ENCODE data around the gene ADH4. TPM values are rescaled to one million over a fixed set of nuclear protein-coding genes. Genes with fewer than 3 reads are reported as not detected.

The ADH4 gene
- total RNA-seq, 1 experiment from 2014 or later, result 0.11 TPM

DNA sequence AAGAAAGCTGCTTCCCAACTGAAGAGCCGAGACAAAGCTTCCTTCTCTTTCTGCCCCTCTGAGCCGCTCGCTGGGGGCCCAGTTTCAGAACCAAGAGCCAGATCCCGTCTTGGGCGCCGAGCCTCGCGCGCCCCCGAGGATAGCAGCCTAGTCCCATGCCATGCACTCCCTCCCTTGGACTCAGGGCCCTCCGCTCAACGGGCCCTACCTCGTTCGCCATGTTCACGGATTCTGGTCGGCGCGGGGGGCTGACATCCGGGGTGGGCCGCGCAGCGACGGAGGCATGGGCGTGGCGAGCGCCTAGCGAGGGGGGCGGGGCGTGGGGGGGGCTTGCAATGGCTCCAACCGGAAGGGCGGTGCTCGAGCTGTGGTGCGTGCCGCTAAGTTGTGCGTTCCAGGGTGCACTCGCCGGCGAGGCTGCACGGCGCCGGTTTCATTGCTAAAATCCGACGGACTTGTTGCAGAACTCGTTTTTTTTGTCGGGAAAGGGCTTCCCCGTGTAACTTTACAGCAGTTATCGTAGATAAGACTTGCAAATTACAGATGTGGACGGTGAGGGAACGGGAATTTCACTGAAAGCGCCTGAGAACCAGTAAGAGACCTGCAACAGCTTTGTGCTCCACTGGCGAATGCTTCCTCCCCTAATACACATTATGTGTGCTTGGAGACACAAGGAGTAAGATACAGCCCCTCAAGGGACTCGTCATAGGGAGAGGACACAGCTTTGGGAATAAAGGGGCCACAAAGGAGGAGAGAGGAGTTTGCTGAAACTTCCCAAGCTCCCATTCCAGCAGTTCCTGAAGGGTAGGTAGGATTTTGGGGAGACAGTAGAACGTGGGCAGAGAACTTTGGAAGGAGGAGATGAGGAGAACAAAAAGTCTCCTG, 55.4 kb downstream of the ADH4 start, which contains the start of gene ADH5 (continued):
- 0 out of 2 replicates have a peak, but pooled peaks have one; percentile 20 for TF ChIP-seq CREB1 (CRISPR knock-in tag; IDR thresholded peaks at IDR 0.05)
- TF ChIP-seq, protein P1, sequence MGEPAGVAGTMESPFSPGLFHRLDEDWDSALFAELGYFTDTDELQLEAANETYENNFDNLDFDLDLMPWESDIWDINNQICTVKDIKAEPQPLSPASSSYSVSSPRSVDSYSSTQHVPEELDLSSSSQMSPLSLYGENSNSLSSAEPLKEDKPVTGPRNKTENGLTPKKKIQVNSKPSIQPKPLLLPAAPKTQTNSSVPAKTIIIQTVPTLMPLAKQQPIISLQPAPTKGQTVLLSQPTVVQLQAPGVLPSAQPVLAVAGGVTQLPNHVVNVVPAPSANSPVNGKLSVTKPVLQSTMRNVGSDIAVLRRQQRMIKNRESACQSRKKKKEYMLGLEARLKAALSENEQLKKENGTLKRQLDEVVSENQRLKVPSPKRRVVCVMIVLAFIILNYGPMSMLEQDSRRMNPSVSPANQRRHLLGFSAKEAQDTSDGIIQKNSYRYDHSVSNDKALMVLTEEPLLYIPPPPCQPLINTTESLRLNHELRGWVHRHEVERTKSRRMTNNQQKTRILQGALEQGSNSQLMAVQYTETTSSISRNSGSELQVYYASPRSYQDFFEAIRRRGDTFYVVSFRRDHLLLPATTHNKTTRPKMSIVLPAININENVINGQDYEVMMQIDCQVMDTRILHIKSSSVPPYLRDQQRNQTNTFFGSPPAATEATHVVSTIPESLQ (CRISPR knock-in tag; IDR thresholded peaks at IDR 0.05), result no peak
- TF ChIP-seq, protein P2, sequence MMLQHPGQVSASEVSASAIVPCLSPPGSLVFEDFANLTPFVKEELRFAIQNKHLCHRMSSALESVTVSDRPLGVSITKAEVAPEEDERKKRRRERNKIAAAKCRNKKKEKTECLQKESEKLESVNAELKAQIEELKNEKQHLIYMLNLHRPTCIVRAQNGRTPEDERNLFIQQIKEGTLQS (CRISPR knock-in tag; conservative IDR thresholded peaks at IDR 0.05), result no peak
- peak; percentile 64; the same call in 1 of the 2 replicates for TF ChIP-seq CREM (CRISPR knock-in tag; IDR thresholded peaks at IDR 0.05)
- TF ChIP-seq, protein P3, sequence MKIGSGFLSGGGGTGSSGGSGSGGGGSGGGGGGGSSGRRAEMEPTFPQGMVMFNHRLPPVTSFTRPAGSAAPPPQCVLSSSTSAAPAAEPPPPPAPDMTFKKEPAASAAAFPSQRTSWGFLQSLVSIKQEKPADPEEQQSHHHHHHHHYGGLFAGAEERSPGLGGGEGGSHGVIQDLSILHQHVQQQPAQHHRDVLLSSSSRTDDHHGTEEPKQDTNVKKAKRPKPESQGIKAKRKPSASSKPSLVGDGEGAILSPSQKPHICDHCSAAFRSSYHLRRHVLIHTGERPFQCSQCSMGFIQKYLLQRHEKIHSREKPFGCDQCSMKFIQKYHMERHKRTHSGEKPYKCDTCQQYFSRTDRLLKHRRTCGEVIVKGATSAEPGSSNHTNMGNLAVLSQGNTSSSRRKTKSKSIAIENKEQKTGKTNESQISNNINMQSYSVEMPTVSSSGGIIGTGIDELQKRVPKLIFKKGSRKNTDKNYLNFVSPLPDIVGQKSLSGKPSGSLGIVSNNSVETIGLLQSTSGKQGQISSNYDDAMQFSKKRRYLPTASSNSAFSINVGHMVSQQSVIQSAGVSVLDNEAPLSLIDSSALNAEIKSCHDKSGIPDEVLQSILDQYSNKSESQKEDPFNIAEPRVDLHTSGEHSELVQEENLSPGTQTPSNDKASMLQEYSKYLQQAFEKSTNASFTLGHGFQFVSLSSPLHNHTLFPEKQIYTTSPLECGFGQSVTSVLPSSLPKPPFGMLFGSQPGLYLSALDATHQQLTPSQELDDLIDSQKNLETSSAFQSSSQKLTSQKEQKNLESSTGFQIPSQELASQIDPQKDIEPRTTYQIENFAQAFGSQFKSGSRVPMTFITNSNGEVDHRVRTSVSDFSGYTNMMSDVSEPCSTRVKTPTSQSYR (CRISPR knock-in tag; IDR thresholded peaks at IDR 0.05), result 0 out of 2 replicates have a peak, but pooled peaks have one; percentile 46
- peak; percentile 85 for TF ChIP-seq ESRRA (CRISPR knock-in tag; IDR thresholded peaks at IDR 0.05; ENCODE audit: borderline replicate concordance)
- TF ChIP-seq JUN (CRISPR knock-in tag; IDR thresholded peaks at IDR 0.05), result 0 out of 2 replicates have a peak, but pooled peaks have one; percentile 15
- peak; percentile 38; the same call in 1 of the 2 replicates for TF ChIP-seq ZNF423 (CRISPR knock-in tag; IDR thresholded peaks at IDR 0.05)
- TF ChIP-seq NFYB (CRISPR knock-in tag; conservative IDR thresholded peaks at IDR 0.05; ENCODE audit: low read depth), result 0 out of 2 replicates have a peak, but pooled peaks have one; percentile 4
- TF ChIP-seq, protein P4, sequence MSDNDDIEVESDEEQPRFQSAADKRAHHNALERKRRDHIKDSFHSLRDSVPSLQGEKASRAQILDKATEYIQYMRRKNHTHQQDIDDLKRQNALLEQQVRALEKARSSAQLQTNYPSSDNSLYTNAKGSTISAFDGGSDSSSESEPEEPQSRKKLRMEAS (CRISPR knock-in tag; IDR thresholded peaks at IDR 0.05), result peak; percentile 75
- TF ChIP-seq, protein P5, sequence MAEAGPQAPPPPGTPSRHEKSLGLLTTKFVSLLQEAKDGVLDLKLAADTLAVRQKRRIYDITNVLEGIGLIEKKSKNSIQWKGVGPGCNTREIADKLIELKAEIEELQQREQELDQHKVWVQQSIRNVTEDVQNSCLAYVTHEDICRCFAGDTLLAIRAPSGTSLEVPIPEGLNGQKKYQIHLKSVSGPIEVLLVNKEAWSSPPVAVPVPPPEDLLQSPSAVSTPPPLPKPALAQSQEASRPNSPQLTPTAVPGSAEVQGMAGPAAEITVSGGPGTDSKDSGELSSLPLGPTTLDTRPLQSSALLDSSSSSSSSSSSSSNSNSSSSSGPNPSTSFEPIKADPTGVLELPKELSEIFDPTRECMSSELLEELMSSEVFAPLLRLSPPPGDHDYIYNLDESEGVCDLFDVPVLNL (CRISPR knock-in tag; IDR thresholded peaks at IDR 0.05; ENCODE audit: borderline replicate concordance, low read depth), result no peak
- TF ChIP-seq, protein P6, sequence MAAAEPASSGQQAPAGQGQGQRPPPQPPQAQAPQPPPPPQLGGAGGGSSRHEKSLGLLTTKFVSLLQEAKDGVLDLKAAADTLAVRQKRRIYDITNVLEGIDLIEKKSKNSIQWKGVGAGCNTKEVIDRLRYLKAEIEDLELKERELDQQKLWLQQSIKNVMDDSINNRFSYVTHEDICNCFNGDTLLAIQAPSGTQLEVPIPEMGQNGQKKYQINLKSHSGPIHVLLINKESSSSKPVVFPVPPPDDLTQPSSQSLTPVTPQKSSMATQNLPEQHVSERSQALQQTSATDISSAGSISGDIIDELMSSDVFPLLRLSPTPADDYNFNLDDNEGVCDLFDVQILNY (CRISPR knock-in tag; IDR thresholded peaks at IDR 0.05), result peak; percentile 67; the same call in 1 of the 2 replicates
- TF ChIP-seq FOXP1 (CRISPR knock-in tag; IDR thresholded peaks at IDR 0.05; ENCODE audit: borderline replicate concordance), result peak; percentile 62
- TF ChIP-seq ZNF317 (CRISPR knock-in tag; IDR thresholded peaks at IDR 0.05; ENCODE audit: borderline replicate concordance, low read depth), result 0 out of 2 replicates have a peak, but pooled peaks have one; percentile 7
- peak; percentile 87 for TF ChIP-seq SP1 (CRISPR knock-in tag; conservative IDR thresholded peaks at IDR 0.05)
- TF ChIP-seq, protein P7, sequence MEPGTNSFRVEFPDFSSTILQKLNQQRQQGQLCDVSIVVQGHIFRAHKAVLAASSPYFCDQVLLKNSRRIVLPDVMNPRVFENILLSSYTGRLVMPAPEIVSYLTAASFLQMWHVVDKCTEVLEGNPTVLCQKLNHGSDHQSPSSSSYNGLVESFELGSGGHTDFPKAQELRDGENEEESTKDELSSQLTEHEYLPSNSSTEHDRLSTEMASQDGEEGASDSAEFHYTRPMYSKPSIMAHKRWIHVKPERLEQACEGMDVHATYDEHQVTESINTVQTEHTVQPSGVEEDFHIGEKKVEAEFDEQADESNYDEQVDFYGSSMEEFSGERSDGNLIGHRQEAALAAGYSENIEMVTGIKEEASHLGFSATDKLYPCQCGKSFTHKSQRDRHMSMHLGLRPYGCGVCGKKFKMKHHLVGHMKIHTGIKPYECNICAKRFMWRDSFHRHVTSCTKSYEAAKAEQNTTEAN (CRISPR knock-in tag; IDR thresholded peaks at IDR 0.05), result 0 out of 2 replicates have a peak, but pooled peaks have one; percentile 40
- 0 out of 2 replicates have a peak, but pooled peaks have one; percentile 36 for TF ChIP-seq TEAD4 (CRISPR knock-in tag; IDR thresholded peaks at IDR 0.05)
- peak; percentile 63; the same call in 1 of the 2 replicates for TF ChIP-seq SMAD3 (CRISPR knock-in tag; IDR thresholded peaks at IDR 0.05; ENCODE audit: borderline replicate concordance)
- no peak for TF ChIP-seq ZNF219 (CRISPR knock-in tag; IDR thresholded peaks at IDR 0.05; ENCODE audit: borderline replicate concordance)
- TF ChIP-seq TP53 (CRISPR knock-in tag; IDR thresholded peaks at IDR 0.05), result 0 out of 2 replicates have a peak, but pooled peaks have one; percentile 45
- TF ChIP-seq RELA (CRISPR knock-in tag; IDR thresholded peaks at IDR 0.05; ENCODE audit: borderline replicate concordance), result 0 out of 2 replicates have a peak, but pooled peaks have one; percentile 29
- TF ChIP-seq SMAD4 (CRISPR knock-in tag; IDR thresholded peaks at IDR 0.05), result no peak
- no peak for TF ChIP-seq ZNF416 (CRISPR knock-in tag; IDR thresholded peaks at IDR 0.05)
- TF ChIP-seq, protein P8, sequence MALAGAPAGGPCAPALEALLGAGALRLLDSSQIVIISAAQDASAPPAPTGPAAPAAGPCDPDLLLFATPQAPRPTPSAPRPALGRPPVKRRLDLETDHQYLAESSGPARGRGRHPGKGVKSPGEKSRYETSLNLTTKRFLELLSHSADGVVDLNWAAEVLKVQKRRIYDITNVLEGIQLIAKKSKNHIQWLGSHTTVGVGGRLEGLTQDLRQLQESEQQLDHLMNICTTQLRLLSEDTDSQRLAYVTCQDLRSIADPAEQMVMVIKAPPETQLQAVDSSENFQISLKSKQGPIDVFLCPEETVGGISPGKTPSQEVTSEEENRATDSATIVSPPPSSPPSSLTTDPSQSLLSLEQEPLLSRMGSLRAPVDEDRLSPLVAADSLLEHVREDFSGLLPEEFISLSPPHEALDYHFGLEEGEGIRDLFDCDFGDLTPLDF (CRISPR knock-in tag; IDR thresholded peaks at IDR 0.05), result peak; percentile 58; the same call in 1 of the 2 replicates
